WERI-Rb-1 (cell line): ENCODE data around the gene STK40.

Experiments used
- DNase-seq: peaks from one replicate; pipeline ENCODE4 v3.0.0-alpha.2; 2020
- H3K27ac ChIP-seq: fragments of 250-450 bp; sonication (Bioruptor Pico); 2 replicates; pipeline ENCODE4 v1.5.1; 2020; ENCODE audit warnings: mild to moderate bottlenecking, moderate library complexity
- H3K27me3 ChIP-seq: fragments of 250-450 bp; sonication (Bioruptor Pico); 2 replicates; pipeline ENCODE4 v1.5.1; 2021; ENCODE audit warnings: mild to moderate bottlenecking, low read depth, moderate library complexity; ENCODE audit not compliant: insufficient read depth, severe bottlenecking
- H3K36me3 ChIP-seq: fragments of 250-450 bp; sonication (Bioruptor Pico); 2 replicates; pipeline ENCODE4 v1.5.1; 2020; ENCODE audit warnings: mild to moderate bottlenecking, moderate library complexity
- H3K4me3 ChIP-seq: 2 replicates; pipeline ENCODE4 v1.5.1; 2011; ENCODE audit warnings: low read depth, mild to moderate bottlenecking, control low read depth, low read length
- H3K9me3 ChIP-seq: fragments of 250-450 bp; sonication (Bioruptor Pico); 2 replicates; pipeline ENCODE4 v1.5.1; 2021; ENCODE audit warnings: mild to moderate bottlenecking, moderate library complexity; ENCODE audit not compliant: severe bottlenecking
- CTCF ChIP-seq: IDR thresholded peaks from 2 replicates; pipeline ENCODE4 v1.5.1; 2011; ENCODE audit warnings: low read depth, mild to moderate bottlenecking, control low read depth, inconsistent platforms, low read length

STK40 gene

GRCh38 chr1:36396359-36396758 is 10.6 kb upstream of the STK40 start:
- Histone ChIP-seq H3K27ac (no peak overlapping the region), H3K4me3 (no peak overlapping the region), H3K9me3 (no peaks in the 10 kb centered on the region), H3K27me3 (no peaks in the 10 kb centered on the region), H3K36me3 (peaks cover 19% of the 10 kb centered on the region)
- no peak for TF ChIP-seq CTCF
- no peak for DNase-seq

- DNase-seq = no peak
- no peak overlapping the region for H3K4me3 ChIP-seq
- no peak overlapping the region for H3K27ac ChIP-seq
- no peak for TF ChIP-seq CTCF
- no peaks in the 10 kb centered on the region for H3K27me3 ChIP-seq
- peaks cover 19% of the 10 kb centered on the region for H3K36me3 ChIP-seq
- no peaks in the 10 kb centered on the region for H3K9me3 ChIP-seq
Observed at GRCh38 chr1:36393686-36394085, 8.0 kb upstream of the STK40 start.

GRCh38 chr1:36392836-36393235 is 7.1 kb upstream of the STK40 start:
- H3K27ac ChIP-seq = no peak overlapping the region
- H3K9me3 ChIP-seq = no peaks in the 10 kb centered on the region
- no peak for DNase-seq
- no peaks in the 10 kb centered on the region for H3K27me3 ChIP-seq
- no peak for TF ChIP-seq CTCF
- peaks cover 19% of the 10 kb centered on the region for H3K36me3 ChIP-seq
- H3K4me3 ChIP-seq = no peak overlapping the region

GRCh38 chr1:36391271-36391670 is 5.5 kb upstream of the STK40 start:
- Histone ChIP-seq H3K27me3 (no peaks in the 10 kb centered on the region), H3K4me3 (no peak overlapping the region), H3K27ac (no peak overlapping the region), H3K36me3 (peaks cover 19% of the 10 kb centered on the region), H3K9me3 (no peaks in the 10 kb centered on the region)
- no peak for DNase-seq
- TF ChIP-seq CTCF = no peak

GRCh38 chr1:36390411-36390810 is 4.7 kb upstream of the STK40 start:
- H3K36me3 ChIP-seq = peaks cover 19% of the 10 kb centered on the region
- no peak overlapping the region for H3K4me3 ChIP-seq
- no peak overlapping the region for H3K27ac ChIP-seq
- no peak for DNase-seq
- TF ChIP-seq CTCF = no peak
- H3K27me3 ChIP-seq = no peaks in the 10 kb centered on the region
- H3K9me3 ChIP-seq = no peaks in the 10 kb centered on the region

- no peak overlapping the region for H3K4me3 ChIP-seq
- DNase-seq = no peak
- H3K9me3 ChIP-seq = no peaks in the 10 kb centered on the region
- no peaks in the 10 kb centered on the region for H3K27me3 ChIP-seq
- peaks cover 19% of the 10 kb centered on the region for H3K36me3 ChIP-seq
- TF ChIP-seq CTCF = no peak
- H3K27ac ChIP-seq = no peak overlapping the region
Observed at GRCh38 chr1:36389999-36390398, 4.3 kb upstream of the STK40 start.
